Dendritic cell treated with granulocyte-macrophage colony-stimulating factor and Interleukin-4, amounts not matched to agents 40 ng/mL and 50 ng/mL, for 4 days (primary cell): ENCODE data around the gene HOXD8.

Experiments
- H3K27ac Mint-ChIP-seq: one replicate; pipeline ENCODE4 v1.8.0; 2022; ENCODE audit warnings: mild to moderate bottlenecking, mixed read lengths
- H3K27me3 Mint-ChIP-seq: one replicate; pipeline ENCODE4 v1.8.0; 2022; ENCODE audit warnings: mild to moderate bottlenecking, mixed read lengths
- H3K36me3 Mint-ChIP-seq: one replicate; pipeline ENCODE4 v1.8.0; 2022; ENCODE audit warnings: low read depth, mixed read lengths
- H3K4me1 Mint-ChIP-seq: one replicate; pipeline ENCODE4 v1.8.0; 2022; ENCODE audit warnings: low read depth, mixed read lengths
- H3K4me3 Mint-ChIP-seq: one replicate; pipeline ENCODE4 v1.8.0; 2022; ENCODE audit warnings: mild to moderate bottlenecking, moderate library complexity, mixed read lengths
- H3K9me3 Mint-ChIP-seq: one replicate; pipeline ENCODE4 v1.8.0; 2022; ENCODE audit warnings: mixed read lengths
- intact Hi-C: fragments of 100-400 bp; cut with micrococcal nuclease; formaldehyde crosslinking; loops from one replicate; pipeline ENCODE4 v1.15.0; 2022

The HOXD8 gene

GRCh38 chr2:176142281-176142680, 12.8 kb downstream of the HOXD8 start:
- Mint-ChIP-seq H3K9me3 (no peaks in the 10 kb centered on the region), H3K4me1 (peaks cover 11% of the 10 kb centered on the region), H3K36me3 (no peaks in the 10 kb centered on the region), H3K27me3 (peaks cover 97% of the 10 kb centered on the region), H3K27ac (no peak overlapping the region), H3K4me3 (no peak overlapping the region)
- intact Hi-C loops: loop anchor here (5.0 kb wide), 2 partner anchors 415 to 495 kb away; no protein-coding TSS in a partner anchor

GRCh38 chr2:176145085-176145969, 15.8 kb downstream of the HOXD8 start:
- Mint-ChIP-seq H3K36me3 (no peaks in the 10 kb centered on the region), H3K4me3 (no peak overlapping the region), H3K9me3 (no peaks in the 10 kb centered on the region), H3K4me1 (no peaks in the 10 kb centered on the region), H3K27ac (no peak overlapping the region), H3K27me3 (peaks cover 97% of the 10 kb centered on the region)
- intact Hi-C loops: no loop called here

GRCh38 chr2:176146101-176146500, 16.6 kb downstream of the HOXD8 start:
- H3K9me3 Mint-ChIP-seq: no peaks in the 10 kb centered on the region

GRCh38 chr2:176146645-176147044, 17.1 kb downstream of the HOXD8 start:
- H3K27ac Mint-ChIP-seq: no peak overlapping the region
- H3K27me3 Mint-ChIP-seq: peaks cover 97% of the 10 kb centered on the region
- H3K4me1 Mint-ChIP-seq: no peaks in the 10 kb centered on the region
- intact Hi-C loops: no loop called here
- no peaks in the 10 kb centered on the region for H3K36me3 Mint-ChIP-seq
- no peak overlapping the region for H3K4me3 Mint-ChIP-seq
- H3K9me3 Mint-ChIP-seq: no peaks in the 10 kb centered on the region

More at GRCh38 chr2:176146101-176146500, 16.6 kb downstream of the HOXD8 start:
- Mint-ChIP-seq H3K27ac (no peak overlapping the region), H3K27me3 (peaks cover 97% of the 10 kb centered on the region), H3K4me3 (no peak overlapping the region), H3K4me1 (no peaks in the 10 kb centered on the region), H3K36me3 (no peaks in the 10 kb centered on the region)
- intact Hi-C loops: no loop called here

GRCh38 chr2:176147210-176147799, 17.8 kb downstream of the HOXD8 start:
- Mint-ChIP-seq H3K4me1 (no peaks in the 10 kb centered on the region), H3K4me3 (no peak overlapping the region), H3K27me3 (peaks cover 98% of the 10 kb centered on the region), H3K9me3 (no peaks in the 10 kb centered on the region), H3K27ac (no peak overlapping the region), H3K36me3 (no peaks in the 10 kb centered on the region)
- intact Hi-C loops: no loop called here

- Mint-ChIP-seq H3K36me3 (no peaks in the 10 kb centered on the region), H3K4me3 (no peak overlapping the region), H3K4me1 (no peaks in the 10 kb centered on the region), H3K27ac (no peak overlapping the region), H3K27me3 (peaks cover 99% of the 10 kb centered on the region), H3K9me3 (no peaks in the 10 kb centered on the region)
- intact Hi-C loops: no loop called here
These were observed 18.4 kb downstream of the HOXD8 start for GRCh38 chr2:176147800-176148496.

GRCh38 chr2:176148751-176149421, 19.4 kb downstream of the HOXD8 start:
- H3K9me3 Mint-ChIP-seq: no peaks in the 10 kb centered on the region
- intact Hi-C loops: no loop called here
- no peak overlapping the region for H3K27ac Mint-ChIP-seq
- no peak overlapping the region for H3K4me3 Mint-ChIP-seq
- peaks cover 98% of the 10 kb centered on the region for H3K27me3 Mint-ChIP-seq
- H3K36me3 Mint-ChIP-seq: no peaks in the 10 kb centered on the region
- no peaks in the 10 kb centered on the region for H3K4me1 Mint-ChIP-seq

GRCh38 chr2:176149481-176149938, 20.0 kb downstream of the HOXD8 start:
- Mint-ChIP-seq H3K36me3 (no peaks in the 10 kb centered on the region), H3K9me3 (no peaks in the 10 kb centered on the region), H3K4me3 (no peak overlapping the region), H3K27ac (no peak overlapping the region), H3K4me1 (no peaks in the 10 kb centered on the region), H3K27me3 (peaks cover 98% of the 10 kb centered on the region)
- intact Hi-C loops: no loop called here

GRCh38 chr2:176149939-176150583, 20.6 kb downstream of the HOXD8 start:
- Mint-ChIP-seq H3K4me3 (no peak overlapping the region), H3K27me3 (peaks cover 98% of the 10 kb centered on the region), H3K4me1 (no peaks in the 10 kb centered on the region), H3K27ac (no peak overlapping the region), H3K9me3 (no peaks in the 10 kb centered on the region), H3K36me3 (no peaks in the 10 kb centered on the region)
- intact Hi-C loops: no loop called here

- intact Hi-C loops: no loop called here
- peaks cover 98% of the 10 kb centered on the region for H3K27me3 Mint-ChIP-seq
- no peak overlapping the region for H3K27ac Mint-ChIP-seq
- no peaks in the 10 kb centered on the region for H3K4me1 Mint-ChIP-seq
- no peaks in the 10 kb centered on the region for H3K36me3 Mint-ChIP-seq
- no peaks in the 10 kb centered on the region for H3K9me3 Mint-ChIP-seq
- H3K4me3 Mint-ChIP-seq: no peak overlapping the region
These were observed 21.3 kb downstream of the HOXD8 start for GRCh38 chr2:176150584-176151441.

- Mint-ChIP-seq H3K4me3 (no peak within 1 kb of the TSS), H3K27me3 (peaks cover 97% of the 10 kb centered on the region), H3K27ac (no peak within 1 kb of the TSS), H3K36me3 (no peaks in the 10 kb centered on the region), H3K9me3 (no peaks in the 10 kb centered on the region), H3K4me1 (no peaks in the 10 kb centered on the region)
- intact Hi-C loops: no loop called here
These were observed 22.2 kb downstream of the HOXD8 start, which contains the start of gene HOXD4 for GRCh38 chr2:176151442-176152287. TSS of gene HOXD4 (plus strand) at chr2:176151550. CDS start at chr2:176151634, 84 bp downstream.
